Measurements from ENCODE around the gene IER3. TPM values are rescaled to one million over a fixed set of nuclear protein-coding genes. Genes with fewer than 3 reads are reported as not detected.

Gene IER3
- total and polyA plus RNA-seq, 9 donors: 9.7 to 221 (median 20.6) TPM

DNA sequence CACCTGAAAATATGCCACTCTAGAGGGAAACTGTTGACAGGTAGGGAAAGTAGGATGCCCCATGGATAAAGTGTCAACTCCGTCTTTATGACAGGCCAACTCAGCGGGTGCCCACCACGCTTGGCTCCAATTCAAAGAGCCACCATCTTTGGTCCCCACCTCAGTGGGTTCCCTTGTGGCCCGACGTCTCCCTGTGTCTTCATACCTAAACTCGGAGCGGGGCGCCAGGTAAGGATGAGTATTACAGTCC lies 27.5 kb downstream of the IER3 start:
- TF ChIP-seq POLR2A (IDR thresholded peaks at IDR 0.05) (no peak), EP300 (IDR thresholded peaks at IDR 0.05) (no peak)
- 2 to 3% (median 3%) methylated on average over 8 of the region's 8 CpGs for whole genome bisulfite sequencing, 3 donors
- peak overlapping the region; percentile 49 for H3K4me3 ChIP-seq
- no peak for DNase-seq
- H3K4me1 ChIP-seq (ENCODE audit: insufficient read depth): peaks cover 2% of the 10 kb centered on the region
- intact Hi-C loops (cut with DNase I): no loop called here
- H3K27ac ChIP-seq: peak overlapping the region; percentile 98
- H3K36me3 ChIP-seq: no peaks in the 10 kb centered on the region
- H3K9me3 ChIP-seq: no peaks in the 10 kb centered on the region
- H3K27me3 ChIP-seq: no peaks in the 10 kb centered on the region

GRCh38 chr6:30714263-30714662 lies 30.1 kb downstream of the IER3 start:
- Histone ChIP-seq H3K27me3 (no peaks in the 10 kb centered on the region), H3K9me3 (no peaks in the 10 kb centered on the region), H3K27ac (no peak overlapping the region), H3K4me1 (ENCODE audit: insufficient read depth) (peaks cover 2% of the 10 kb centered on the region), H3K4me3 (no peak overlapping the region), H3K36me3 (no peaks in the 10 kb centered on the region)
- TF ChIP-seq POLR2A (IDR thresholded peaks at IDR 0.05) (no peak), EP300 (IDR thresholded peaks at IDR 0.05) (no peak)
- TF ChIP-seq, protein P1, sequence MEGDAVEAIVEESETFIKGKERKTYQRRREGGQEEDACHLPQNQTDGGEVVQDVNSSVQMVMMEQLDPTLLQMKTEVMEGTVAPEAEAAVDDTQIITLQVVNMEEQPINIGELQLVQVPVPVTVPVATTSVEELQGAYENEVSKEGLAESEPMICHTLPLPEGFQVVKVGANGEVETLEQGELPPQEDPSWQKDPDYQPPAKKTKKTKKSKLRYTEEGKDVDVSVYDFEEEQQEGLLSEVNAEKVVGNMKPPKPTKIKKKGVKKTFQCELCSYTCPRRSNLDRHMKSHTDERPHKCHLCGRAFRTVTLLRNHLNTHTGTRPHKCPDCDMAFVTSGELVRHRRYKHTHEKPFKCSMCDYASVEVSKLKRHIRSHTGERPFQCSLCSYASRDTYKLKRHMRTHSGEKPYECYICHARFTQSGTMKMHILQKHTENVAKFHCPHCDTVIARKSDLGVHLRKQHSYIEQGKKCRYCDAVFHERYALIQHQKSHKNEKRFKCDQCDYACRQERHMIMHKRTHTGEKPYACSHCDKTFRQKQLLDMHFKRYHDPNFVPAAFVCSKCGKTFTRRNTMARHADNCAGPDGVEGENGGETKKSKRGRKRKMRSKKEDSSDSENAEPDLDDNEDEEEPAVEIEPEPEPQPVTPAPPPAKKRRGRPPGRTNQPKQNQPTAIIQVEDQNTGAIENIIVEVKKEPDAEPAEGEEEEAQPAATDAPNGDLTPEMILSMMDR (IDR thresholded peaks at IDR 0.05): no peak
- 93 to 97% (median 94%) methylated on average over 1 of the region's 1 CpG for WGBS, 3 donors
- intact Hi-C loops (cut with DNase I): loop anchor here in 1 of 4 donors (2.0 kb wide), 1 partner anchor 15 kb away; no protein-coding TSS in a partner anchor
- DNase-seq: no peak

DNA sequence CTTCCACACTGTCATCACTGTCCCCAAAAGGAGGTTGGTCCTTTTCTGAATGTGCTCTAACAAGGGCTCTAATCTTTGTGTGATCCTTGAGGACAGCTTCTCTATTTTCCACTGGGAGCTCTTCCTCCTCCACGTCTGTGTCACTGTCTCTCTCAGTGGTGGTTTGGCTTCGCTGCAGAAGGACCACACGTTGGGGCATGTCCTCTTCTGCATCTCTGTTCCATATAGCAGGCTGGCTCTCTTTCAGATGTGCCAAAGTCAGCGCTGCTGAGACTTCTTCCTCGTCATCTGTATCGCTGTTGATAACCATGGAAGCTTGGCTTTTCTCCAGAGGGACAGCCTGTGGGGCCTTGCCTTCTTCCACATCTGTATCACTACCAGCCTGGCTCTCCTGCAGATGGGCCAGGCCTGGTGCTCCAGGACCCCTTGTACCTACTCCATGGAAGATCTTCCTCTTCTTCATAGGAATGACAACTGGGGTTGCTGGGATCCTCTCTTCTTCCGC lies 31.9 kb downstream of the IER3 start:
- Histone ChIP-seq H3K27ac (no peak overlapping the region), H3K4me1 (ENCODE audit: insufficient read depth) (no peaks in the 10 kb centered on the region), H3K36me3 (no peaks in the 10 kb centered on the region), H3K9me3 (no peaks in the 10 kb centered on the region), H3K27me3 (no peaks in the 10 kb centered on the region), H3K4me3 (no peak overlapping the region)
- intact Hi-C loops (cut with DNase I): no loop called here
- TF ChIP-seq, protein P1 (IDR thresholded peaks at IDR 0.05): no peak
- TF ChIP-seq POLR2A (IDR thresholded peaks at IDR 0.05): no peak
- no peak for TF ChIP-seq EP300 (IDR thresholded peaks at IDR 0.05)
- DNase-seq: peak in 1 of 5 donors; percentile 21
- 77 to 90% (median 78%) methylated on average over 7 of the region's 7 CpGs for WGBS, 3 donors

DNA sequence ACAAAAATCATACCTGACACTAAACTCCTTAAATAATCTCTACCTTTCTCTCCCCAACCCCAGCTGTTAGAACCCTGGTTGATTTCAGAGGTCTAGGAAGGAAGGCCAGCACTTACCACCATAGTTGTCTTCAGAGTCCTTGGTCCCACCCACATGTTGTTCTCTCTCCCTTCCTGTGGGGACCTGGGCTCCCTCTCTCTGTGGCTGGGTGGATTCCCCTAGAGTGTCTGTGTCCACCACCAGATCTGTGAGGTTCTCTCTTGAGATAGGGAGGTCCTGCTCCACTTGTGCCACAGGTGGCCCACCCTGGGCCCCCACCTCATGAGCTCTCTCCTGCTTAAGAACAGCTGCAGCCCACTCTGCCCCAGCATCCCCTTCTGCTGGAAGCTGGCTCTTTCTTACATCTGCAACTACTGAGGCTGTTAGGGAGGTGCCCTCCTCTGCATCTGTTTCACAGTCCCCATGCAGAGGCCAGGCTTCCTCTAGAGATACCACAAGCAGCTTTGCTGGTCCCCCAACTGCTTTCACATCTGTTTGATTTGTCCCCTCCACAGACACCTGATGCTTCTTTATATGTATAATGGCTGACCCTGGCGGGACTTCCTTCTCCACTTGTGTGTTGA lies 32.5 kb downstream of the IER3 start:
- H3K27me3 ChIP-seq: no peaks in the 10 kb centered on the region
- no peaks in the 10 kb centered on the region for H3K9me3 ChIP-seq
- H3K27ac ChIP-seq: no peak overlapping the region
- TF ChIP-seq, protein P1 (IDR thresholded peaks at IDR 0.05): no peak
- TF ChIP-seq EP300 (IDR thresholded peaks at IDR 0.05): no peak
- no peak for TF ChIP-seq POLR2A (IDR thresholded peaks at IDR 0.05)
- no peaks in the 10 kb centered on the region for H3K4me1 ChIP-seq (ENCODE audit: insufficient read depth)
- 86 to 95% (median 88%) methylated on average over 1 of the region's 1 CpG for WGBS, 3 donors
- DNase-seq: peak in 1 of 5 donors; percentile 19
- intact Hi-C loops (cut with DNase I): no loop called here
- no peaks in the 10 kb centered on the region for H3K36me3 ChIP-seq
- H3K4me3 ChIP-seq: no peak overlapping the region

DNA sequence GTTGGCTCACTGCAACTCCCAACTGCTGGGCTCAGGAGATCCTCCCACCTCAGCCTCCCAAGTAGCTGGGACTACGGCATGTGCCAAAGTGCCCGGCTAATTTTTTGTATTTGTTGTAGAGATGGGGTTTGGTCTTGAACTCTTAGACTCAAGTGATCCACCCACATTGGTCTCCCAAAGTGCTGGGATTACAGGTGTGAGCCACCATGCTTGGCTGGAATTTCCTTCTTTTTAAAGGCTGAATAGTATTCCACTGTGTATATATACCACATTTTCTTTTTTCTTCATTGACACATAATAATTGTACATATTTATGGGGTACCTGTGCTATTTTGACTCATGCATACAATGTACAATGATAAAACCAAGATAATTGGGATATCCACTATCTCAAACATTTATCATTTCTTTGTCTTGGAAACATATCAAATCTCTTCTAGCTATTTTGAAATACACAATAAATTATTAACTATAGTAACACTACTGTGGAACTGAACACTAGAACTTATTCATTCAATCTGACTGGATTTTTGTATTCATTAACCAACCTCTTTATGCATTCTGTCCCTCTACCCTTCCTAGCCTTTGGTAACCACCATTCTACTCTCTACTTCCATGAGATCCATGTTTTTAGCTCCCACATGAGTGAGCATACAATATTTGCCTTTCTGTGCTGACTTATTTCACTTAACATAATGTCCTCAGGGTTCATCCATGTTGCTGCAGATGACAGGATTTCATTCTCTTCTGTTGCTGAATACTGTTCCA lies 35.1 kb downstream of the IER3 start:
- TF ChIP-seq EP300 (IDR thresholded peaks at IDR 0.05) (no peak), POLR2A (IDR thresholded peaks at IDR 0.05) (no peak)
- TF ChIP-seq, protein P1 (IDR thresholded peaks at IDR 0.05): no peak
- Histone ChIP-seq H3K9me3 (no peaks in the 10 kb centered on the region), H3K36me3 (no peaks in the 10 kb centered on the region), H3K4me3 (no peak overlapping the region), H3K4me1 (ENCODE audit: insufficient read depth) (no peaks in the 10 kb centered on the region), H3K27ac (no peak overlapping the region), H3K27me3 (no peaks in the 10 kb centered on the region)
- no peak for DNase-seq
- WGBS, 3 donors: 91 to 100% (median 96%) methylated on average over 2 of the region's 2 CpGs
- intact Hi-C loops (cut with DNase I): no loop called here

All from ovary (tissue), 9 donors.